ENCODE data around the gene MTG1.
"Not testable (repeated sequence)": the region's sequence is repeated elsewhere in the genome, so short reads cannot be mapped to it uniquely, and the experiment has no call there.

The MTG1 gene

GRCh38 chr10:133454204-133454893 lies 60.4 kb downstream of the MTG1 start:
- DNase-seq: no peak

GRCh38 chr10:133455196-133455595 lies 61.2 kb downstream of the MTG1 start:
- DNase-seq: no peak

- DNase-seq: no peak
Observed at GRCh38 chr10:133455611-133456031, 61.7 kb downstream of the MTG1 start.

DNA sequence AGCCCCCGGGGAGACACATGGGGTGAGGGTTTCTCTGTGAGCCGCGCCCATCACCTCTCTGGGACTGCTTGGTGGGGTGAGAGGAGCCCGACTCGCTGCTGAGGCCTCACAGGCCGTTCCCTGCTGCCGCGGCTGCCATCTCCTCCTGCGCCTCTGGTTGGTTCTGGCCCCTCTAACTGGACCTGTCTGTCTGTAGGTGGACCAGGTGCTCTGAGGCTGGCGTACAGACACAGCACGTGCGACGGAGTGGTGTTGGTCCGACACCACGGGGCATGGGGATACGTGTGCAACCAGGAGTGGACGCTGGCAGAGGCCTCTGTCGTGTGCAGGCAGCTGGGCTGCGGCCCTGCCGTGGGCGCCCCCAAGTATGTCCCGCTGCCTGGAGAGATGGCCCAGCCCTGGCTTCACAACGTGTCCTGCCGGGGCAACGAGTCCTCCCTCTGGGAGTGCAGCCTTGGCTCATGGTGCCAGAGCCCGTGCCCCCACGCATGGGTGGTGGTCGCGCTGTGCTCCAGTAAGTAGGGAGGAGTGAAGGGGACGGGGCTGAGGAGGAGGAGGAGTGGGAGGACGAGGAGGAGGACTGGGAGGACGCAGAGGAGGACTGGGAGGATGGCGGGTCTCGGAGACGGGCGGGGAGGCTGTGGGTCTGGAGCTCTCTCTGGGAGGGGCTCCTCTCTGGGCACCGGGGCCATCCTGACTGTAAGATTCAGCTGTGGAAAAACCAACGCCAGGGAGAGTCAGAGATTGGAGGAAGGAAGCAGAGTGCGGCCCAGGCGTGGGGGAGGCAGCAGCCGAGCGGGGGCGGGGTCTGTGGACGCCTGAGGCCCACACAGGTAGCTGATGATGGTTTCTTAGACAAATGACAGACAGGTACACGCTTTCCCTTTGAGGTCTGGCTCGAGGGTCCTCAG lies 62.3 kb downstream of the MTG1 start:
- DNase-seq: no peak

GRCh38 chr10:133457100-133457841 lies 63.3 kb downstream of the MTG1 start:
- no peak for DNase-seq

DNA sequence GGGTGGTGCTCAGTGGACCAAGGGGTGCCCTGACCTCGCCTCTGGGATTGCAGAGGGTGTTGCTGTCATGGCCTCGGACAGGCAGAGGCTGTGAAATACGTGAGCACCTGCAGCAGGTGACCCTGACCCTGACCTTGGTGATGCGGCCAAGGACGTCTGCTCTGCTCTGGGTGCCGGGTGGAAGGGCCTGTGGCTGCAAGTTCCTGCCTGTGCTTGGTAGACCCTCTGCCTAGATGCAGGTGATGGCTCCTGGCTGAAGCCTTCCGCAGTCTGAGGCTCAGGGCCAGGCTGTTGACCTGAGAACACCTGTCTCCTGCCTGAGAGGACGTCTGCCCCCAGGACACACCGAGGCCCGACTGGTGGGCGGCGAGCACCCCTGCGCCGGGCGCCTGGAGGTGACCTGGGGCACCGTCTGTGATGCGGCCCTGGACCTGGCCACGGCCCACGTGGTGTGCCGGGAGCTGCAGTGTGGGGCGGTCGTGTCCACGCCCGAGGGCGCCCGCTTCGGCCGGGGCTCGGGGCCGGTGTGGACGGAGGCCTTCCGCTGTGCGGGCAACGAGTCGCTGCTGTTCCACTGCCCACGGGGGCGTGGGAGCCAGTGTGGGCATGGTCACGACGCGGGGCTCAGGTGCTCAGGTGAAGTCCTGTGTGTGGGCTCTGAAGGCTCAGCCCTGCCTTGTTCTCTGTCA lies 64.2 kb downstream of the MTG1 start:
- no peak for DNase-seq

DNA sequence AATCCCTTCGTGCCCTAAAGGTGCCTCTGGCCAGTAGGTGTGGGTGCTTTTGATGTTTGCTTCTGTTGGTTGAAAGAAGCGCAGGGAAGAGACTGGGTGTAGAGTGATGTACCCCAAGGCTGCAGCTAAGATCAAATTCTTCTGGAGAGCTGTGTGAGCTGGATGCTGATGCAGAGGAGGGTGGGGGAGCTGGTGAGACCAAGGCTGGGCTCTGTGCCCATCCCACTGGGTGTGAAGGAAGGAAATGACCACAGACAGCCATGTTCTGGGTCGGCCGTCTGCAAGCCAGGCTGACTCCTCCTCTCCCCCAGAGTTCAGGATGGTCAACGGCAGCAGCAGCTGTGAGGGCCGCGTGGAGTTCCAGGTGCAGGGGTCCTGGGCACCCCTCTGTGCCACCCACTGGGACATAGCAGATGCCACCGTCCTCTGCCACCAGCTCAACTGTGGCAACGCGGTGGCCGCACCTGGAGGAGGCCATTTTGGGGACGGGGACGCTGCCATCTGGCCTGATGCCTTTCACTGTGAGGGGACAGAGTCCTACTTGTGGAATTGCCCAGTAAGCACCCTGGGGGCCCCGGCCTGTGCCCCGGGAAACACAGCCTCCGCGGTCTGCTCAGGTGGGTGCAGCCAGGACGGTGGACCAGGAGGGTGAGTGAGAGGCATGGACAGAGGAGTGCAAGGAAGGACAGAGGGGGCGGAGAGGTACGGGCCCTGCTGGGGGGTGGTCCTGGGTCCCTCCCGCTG lies 64.9 kb downstream of the MTG1 start:
- no peak for DNase-seq

DNA sequence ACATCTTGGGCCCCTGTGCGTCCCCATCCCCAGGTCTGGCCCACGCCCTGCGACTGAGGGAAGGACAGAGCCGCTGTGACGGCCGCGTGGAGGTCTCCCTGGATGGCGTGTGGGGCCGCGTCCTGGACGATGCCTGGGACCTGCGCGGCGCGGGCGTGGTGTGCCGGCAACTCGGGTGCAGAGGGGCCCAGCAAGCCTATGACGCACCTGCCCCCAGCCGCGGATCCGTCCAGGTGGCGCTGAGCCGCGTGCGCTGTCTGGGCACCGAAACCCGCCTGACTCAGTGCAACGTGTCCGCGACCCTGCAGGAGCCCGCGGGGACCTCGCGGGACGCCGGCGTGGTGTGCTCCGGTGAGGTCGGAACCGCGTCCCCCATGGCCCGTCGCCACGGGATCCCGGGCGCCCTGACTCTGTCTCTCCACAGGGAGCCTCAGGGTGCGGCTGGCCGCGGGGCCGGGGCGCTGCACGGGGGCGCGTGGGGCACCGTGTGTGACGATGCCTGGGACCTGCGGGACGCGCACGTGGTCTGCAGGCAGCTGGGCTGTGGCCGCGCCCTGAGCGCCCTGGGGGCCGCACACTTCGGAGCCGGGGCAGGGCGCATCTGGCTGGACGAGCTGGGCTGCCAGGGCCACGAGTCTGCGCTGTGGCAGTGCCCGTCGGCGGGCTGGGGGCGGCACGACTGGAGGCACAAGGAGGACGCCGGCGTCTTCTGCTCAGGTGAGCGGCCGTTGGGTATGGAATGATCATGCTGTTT lies 65.7 kb downstream of the MTG1 start:
- DNase-seq: no peak

- no peak for DNase-seq
Observed at GRCh38 chr10:133460208-133460769, 66.3 kb downstream of the MTG1 start.

- DNase-seq: no peak
Observed at GRCh38 chr10:133461027-133461426, 67.1 kb downstream of the MTG1 start.

GRCh38 chr10:133461841-133462240 lies 67.9 kb downstream of the MTG1 start:
- no peak for DNase-seq

- no peak for DNase-seq
Observed at GRCh38 chr10:133462512-133463305, 68.8 kb downstream of the MTG1 start.

GRCh38 chr10:133464582-133465031 lies 70.7 kb downstream of the MTG1 start:
- no peak for DNase-seq

- no peak for DNase-seq
Observed at GRCh38 chr10:133465191-133465949, 71.4 kb downstream of the MTG1 start.

GRCh38 chr10:133465950-133466474 lies 72.1 kb downstream of the MTG1 start:
- DNase-seq: no peak

DNA sequence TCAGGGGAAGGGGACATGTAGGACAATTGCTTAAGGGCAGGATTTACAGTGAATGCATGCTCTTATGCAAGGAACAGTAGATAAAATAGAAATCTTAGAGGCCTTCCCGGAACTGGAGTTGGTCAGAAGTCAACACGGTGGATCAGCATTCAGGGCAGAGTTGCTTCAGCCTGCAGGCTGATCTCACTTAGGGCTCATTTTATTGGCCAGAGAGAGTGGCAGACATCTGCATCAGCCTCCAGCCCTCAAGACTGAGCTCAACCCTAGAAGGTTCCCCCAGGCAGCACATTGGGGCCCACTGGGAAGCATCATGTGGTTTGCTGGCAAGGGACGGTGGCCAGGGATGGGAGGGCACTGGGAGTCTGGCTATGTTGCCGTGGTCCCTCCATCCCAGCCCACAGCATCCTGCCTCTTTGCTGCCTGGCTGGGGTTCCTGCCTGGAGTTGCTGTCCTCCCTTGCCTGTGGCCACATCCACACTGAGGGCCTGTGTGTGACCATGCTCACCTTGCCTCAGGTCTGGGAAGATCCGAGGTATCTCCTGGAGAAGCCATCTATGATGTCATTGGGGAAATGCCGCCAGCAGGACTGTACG lies 72.8 kb downstream of the MTG1 start:
- no peak for DNase-seq

- no peak for DNase-seq
Observed at GRCh38 chr10:133467286-133467911, 73.4 kb downstream of the MTG1 start.

- not testable (repeated sequence) for DNase-seq
Observed at GRCh38 chr10:133469205-133469604, 75.2 kb downstream of the MTG1 start.
